Measurements from ENCODE around the gene GNPNAT1. TPM values are rescaled to one million over a fixed set of nuclear protein-coding genes. Genes with fewer than 3 reads are reported as not detected.

GNPNAT1 gene
- total and polyA plus RNA-seq, 9 of the 15 experiments (the other 6 are each of a cell fraction or from before 2014, with no cell fraction given): 15.8 to 27.7 (median 25.3) TPM

DNA sequence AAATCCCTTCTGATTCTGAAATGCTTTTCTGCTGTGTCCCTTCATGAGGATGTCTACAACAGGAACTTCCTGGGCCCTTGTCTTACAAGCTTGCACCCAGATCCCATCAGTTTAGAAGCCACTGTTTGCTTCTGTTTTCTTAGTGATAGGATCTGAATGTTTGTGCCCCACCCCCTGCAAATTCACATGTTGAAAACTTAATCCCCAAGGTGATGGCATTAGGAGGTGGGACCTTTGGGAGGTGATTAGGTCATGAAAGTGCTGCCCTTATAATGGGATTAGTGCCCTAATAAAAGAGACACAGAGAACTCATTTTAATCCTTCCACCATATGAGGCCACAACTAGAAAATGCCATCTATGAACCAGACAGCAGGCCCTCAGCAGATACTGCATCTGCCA lies 36.0 kb upstream of the GNPNAT1 start (continued):
- TF ChIP-seq, protein P1, sequence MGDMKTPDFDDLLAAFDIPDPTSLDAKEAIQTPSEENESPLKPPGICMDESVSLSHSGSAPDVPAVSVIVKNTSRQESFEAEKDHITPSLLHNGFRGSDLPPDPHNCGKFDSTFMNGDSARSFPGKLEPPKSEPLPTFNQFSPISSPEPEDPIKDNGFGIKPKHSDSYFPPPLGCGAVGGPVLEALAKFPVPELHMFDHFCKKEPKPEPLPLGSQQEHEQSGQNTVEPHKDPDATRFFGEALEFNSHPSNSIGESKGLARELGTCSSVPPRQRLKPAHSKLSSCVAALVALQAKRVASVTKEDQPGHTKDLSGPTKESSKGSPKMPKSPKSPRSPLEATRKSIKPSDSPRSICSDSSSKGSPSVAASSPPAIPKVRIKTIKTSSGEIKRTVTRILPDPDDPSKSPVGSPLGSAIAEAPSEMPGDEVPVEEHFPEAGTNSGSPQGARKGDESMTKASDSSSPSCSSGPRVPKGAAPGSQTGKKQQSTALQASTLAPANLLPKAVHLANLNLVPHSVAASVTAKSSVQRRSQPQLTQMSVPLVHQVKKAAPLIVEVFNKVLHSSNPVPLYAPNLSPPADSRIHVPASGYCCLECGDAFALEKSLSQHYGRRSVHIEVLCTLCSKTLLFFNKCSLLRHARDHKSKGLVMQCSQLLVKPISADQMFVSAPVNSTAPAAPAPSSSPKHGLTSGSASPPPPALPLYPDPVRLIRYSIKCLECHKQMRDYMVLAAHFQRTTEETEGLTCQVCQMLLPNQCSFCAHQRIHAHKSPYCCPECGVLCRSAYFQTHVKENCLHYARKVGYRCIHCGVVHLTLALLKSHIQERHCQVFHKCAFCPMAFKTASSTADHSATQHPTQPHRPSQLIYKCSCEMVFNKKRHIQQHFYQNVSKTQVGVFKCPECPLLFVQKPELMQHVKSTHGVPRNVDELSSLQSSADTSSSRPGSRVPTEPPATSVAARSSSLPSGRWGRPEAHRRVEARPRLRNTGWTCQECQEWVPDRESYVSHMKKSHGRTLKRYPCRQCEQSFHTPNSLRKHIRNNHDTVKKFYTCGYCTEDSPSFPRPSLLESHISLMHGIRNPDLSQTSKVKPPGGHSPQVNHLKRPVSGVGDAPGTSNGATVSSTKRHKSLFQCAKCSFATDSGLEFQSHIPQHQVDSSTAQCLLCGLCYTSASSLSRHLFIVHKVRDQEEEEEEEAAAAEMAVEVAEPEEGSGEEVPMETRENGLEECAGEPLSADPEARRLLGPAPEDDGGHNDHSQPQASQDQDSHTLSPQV (IDR thresholded peaks at IDR 0.05): no peak

DNA sequence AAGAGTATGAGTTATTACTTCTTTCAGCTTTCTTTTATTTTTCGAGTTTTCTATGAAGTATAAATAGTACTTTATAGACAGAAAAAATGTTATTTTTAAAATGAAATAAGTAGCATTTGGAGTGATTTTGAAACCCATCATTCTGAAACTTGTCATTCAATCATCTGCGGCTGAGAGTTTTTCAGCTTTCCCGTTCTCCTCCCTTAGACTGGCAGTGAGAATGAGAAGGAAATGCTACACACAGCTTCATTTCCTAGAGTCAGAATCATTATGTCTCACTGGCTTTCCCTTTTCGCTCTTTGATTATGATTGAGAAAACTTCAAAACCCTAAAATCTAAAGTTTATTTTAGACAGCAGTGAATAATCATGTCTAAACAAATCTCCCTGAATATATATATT lies 33.7 kb upstream of the GNPNAT1 start:
- POLR2A ChIA-PET: no interaction called here
- no peak for ATAC-seq
- no peak for FAIRE-seq
- no peak for TF ChIP-seq RFX7 (CRISPR knock-in tag; IDR thresholded peaks at IDR 0.05)
- no peak for TF ChIP-seq ELK3 (CRISPR knock-in tag; IDR thresholded peaks at IDR 0.05)
- no peak for TF ChIP-seq BHLHE40 (IDR thresholded peaks at IDR 0.05; ENCODE audit: low read length)
- no peak for TF ChIP-seq MCM2 (IDR thresholded peaks at IDR 0.05; ENCODE audit: low read depth)
- TF ChIP-seq SRSF1 (IDR thresholded peaks at IDR 0.05; ENCODE audit: low read depth, low read length): no peak
- TF ChIP-seq C11orf30 (IDR thresholded peaks at IDR 0.05; ENCODE audit: low read depth): no peak
- TF ChIP-seq TFAP4 (CRISPR knock-in tag; IDR thresholded peaks at IDR 0.05; ENCODE audit: borderline replicate concordance): no peak
- TF ChIP-seq JUND (IDR thresholded peaks at IDR 0.05; ENCODE audit: borderline replicate concordance, low read depth, low read length): no peak
- no peak for TF ChIP-seq JUND (tag; IDR thresholded peaks at IDR 0.05; ENCODE audit: borderline replicate concordance, low read depth, low read length)
- TF ChIP-seq SAFB2 (IDR thresholded peaks at IDR 0.05; ENCODE audit: borderline replicate concordance, low read depth, low read length, severe bottlenecking): no peak
- TF ChIP-seq TCF7 (IDR thresholded peaks at IDR 0.05; ENCODE audit: borderline replicate concordance): no peak
- TF ChIP-seq ZNF408 (CRISPR knock-in tag; IDR thresholded peaks at IDR 0.05; ENCODE audit: low read depth): no peak
- no peak for TF ChIP-seq EP300 (IDR thresholded peaks at IDR 0.05; ENCODE audit: low read length)
- no peak for TF ChIP-seq NCOA6 (IDR thresholded peaks at IDR 0.05)
- no peak for TF ChIP-seq SMARCC2 (IDR thresholded peaks at IDR 0.05; ENCODE audit: low read depth)
- no peak for TF ChIP-seq SIRT6 (IDR thresholded peaks at IDR 0.05; ENCODE audit: low read depth, low read length)

More for the DNA sequence above, 33.7 kb upstream of the GNPNAT1 start:
- 18% methylated on average over 4 of the region's 4 CpGs for WGBS (ENCODE audit: insufficient coverage, low coverage, missing lambda C conversion rate)
- H3K9me3 ChIP-seq (replicated peaks; ENCODE audit: control insufficient read depth, insufficient read depth, low read depth, low read length): no peaks in the 10 kb centered on the region
- H3K9ac ChIP-seq (ENCODE audit: insufficient read depth in 1 of 2, low read depth in 2 of 2, low read length in 2 of 2): no peak overlapping the region
- in situ Hi-C loops (cut with MboI): loop anchor here (10.0 to 25.0 kb wide), 2 partner anchors 490 to 538 kb away; no protein-coding TSS in a partner anchor
- H3K79me2 ChIP-seq (ENCODE audit: control insufficient read depth, insufficient read depth, low read length): no peaks in the 10 kb centered on the region
- H3K4me2 ChIP-seq (ENCODE audit: insufficient read depth, low read length): no peak overlapping the region
- H3K4me1 ChIP-seq (replicated peaks in 1 of 2; ENCODE audit: control insufficient read depth in 2 of 2, insufficient read depth in 2 of 2, low read length in 2 of 2): no peaks in the 10 kb centered on the region
- no peak overlapping the region for H3K27ac ChIP-seq (ENCODE audit: extremely low read depth, low read depth, low read length)
- BruUV-seq (replicated peaks): no TSS peak
- H4K20me1 ChIP-seq (replicated peaks; ENCODE audit: control insufficient read depth, insufficient read depth, low read length): no peaks in the 10 kb centered on the region
- peaks cover 0 to 2% of the 10 kb centered on the region in 2 experiments; a peak in 1 of 5 replicates for H3K27me3 ChIP-seq (ENCODE audit: control insufficient read depth in 2 of 2, insufficient read depth in 2 of 2, low read length in 2 of 2)
- CTCF ChIA-PET (ENCODE audit: low intra/inter-chr PET ratio): interaction anchor here (2.5 kb wide), 1 partner anchor 230 kb away, joined by 12 read pairs; no protein-coding TSS in a partner anchor
- intact Hi-C loops (cut with micrococcal nuclease): loop anchor here (10.0 kb wide), 1 partner anchor 220 kb away; no protein-coding TSS in a partner anchor
- no peak overlapping the region for H2AFZ ChIP-seq (ENCODE audit: low read depth, low read length)
- no peaks in the 10 kb centered on the region for H3K9me1 ChIP-seq (ENCODE audit: control insufficient read depth, insufficient read depth, low read length)
- H3K36me3 ChIP-seq (ENCODE audit: control insufficient read depth, insufficient read depth, low read length): no peaks in the 10 kb centered on the region
- no peak overlapping the region for H3K4me3 ChIP-seq
- DNase-seq (ENCODE audit: extremely low read depth in 1 of 4, low spot score in 3 of 4): no peak
